Measurements from ENCODE around the gene RTN3. TPM values are rescaled to one million over a fixed set of nuclear protein-coding genes. Genes with fewer than 3 reads are reported as not detected.
A peak's percentile ranks its signal among the peaks of the same experiment; 100 is the strongest.
"Not testable (repeated sequence)": the region's sequence is repeated elsewhere in the genome, so short reads cannot be mapped to it uniquely, and the experiment has no call there.

RTN3 gene
- total RNA-seq, 1 experiment from 2014 or later: 175 TPM

- peak; percentile 10 for DNase-seq (ENCODE audit: low read depth)
These were observed 423 bp upstream of the RTN3 start for GRCh38 chr11:63680834-63681320.

GRCh38 chr11:63682066-63683021, 1.0 kb downstream of the RTN3 start:
- DNase-seq (ENCODE audit: low read depth): peak; percentile 34

GRCh38 chr11:63683133-63683991, 2.1 kb downstream of the RTN3 start:
- peak; percentile 60 for DNase-seq (ENCODE audit: low read depth)

GRCh38 chr11:63685158-63685721, 3.9 kb downstream of the RTN3 start:
- not testable (repeated sequence) for DNase-seq (ENCODE audit: low read depth)

- DNase-seq (ENCODE audit: low read depth): no peak
These were observed 5.6 kb downstream of the RTN3 start for GRCh38 chr11:63686926-63687325.

GRCh38 chr11:63687845-63688244, 6.5 kb downstream of the RTN3 start:
- no peak for DNase-seq (ENCODE audit: low read depth)

GRCh38 chr11:63694596-63694995, 13.3 kb downstream of the RTN3 start:
- DNase-seq (ENCODE audit: low read depth): no peak

- no peak for DNase-seq (ENCODE audit: low read depth)
These were observed 17.9 kb downstream of the RTN3 start for GRCh38 chr11:63698976-63699733.

GRCh38 chr11:63699896-63700295, 18.6 kb downstream of the RTN3 start:
- DNase-seq (ENCODE audit: low read depth): no peak

GRCh38 chr11:63705526-63705925, 24.2 kb downstream of the RTN3 start:
- DNase-seq (ENCODE audit: low read depth): peak; percentile 9

GRCh38 chr11:63708764-63709163, 27.5 kb downstream of the RTN3 start:
- DNase-seq (ENCODE audit: low read depth): no peak

GRCh38 chr11:63709336-63709884, 28.1 kb downstream of the RTN3 start:
- DNase-seq (ENCODE audit: low read depth): no peak

- DNase-seq (ENCODE audit: low read depth): peak; percentile 31
These were observed 29.3 kb downstream of the RTN3 start for GRCh38 chr11:63710476-63711217.

- DNase-seq (ENCODE audit: low read depth): no peak
These were observed 30.5 kb downstream of the RTN3 start for GRCh38 chr11:63711838-63712237.

GRCh38 chr11:63713766-63714165, 32.5 kb downstream of the RTN3 start:
- DNase-seq (ENCODE audit: low read depth): no peak

- DNase-seq (ENCODE audit: low read depth): no peak
These were observed 34.7 kb downstream of the RTN3 start for GRCh38 chr11:63716046-63716445.

GRCh38 chr11:63719001-63719400, 37.7 kb downstream of the RTN3 start:
- DNase-seq (ENCODE audit: low read depth): no peak

- DNase-seq (ENCODE audit: low read depth): no peak
These were observed 38.7 kb downstream of the RTN3 start for GRCh38 chr11:63719987-63720386.

- DNase-seq (ENCODE audit: low read depth): no peak
These were observed 39.3 kb downstream of the RTN3 start for GRCh38 chr11:63720611-63721010.

GRCh38 chr11:63729326-63729725, 48.0 kb downstream of the RTN3 start:
- no peak for DNase-seq (ENCODE audit: low read depth)

Data from M059J (cell line).